Activated CD8-positive, alpha-beta memory T cell treated with anti-CD3 and anti-CD28 coated beads for 1 hour (primary cell): Measurements from ENCODE around the gene SCO2.

ENCODE experiments used
- DNase-seq, 2 donors: peaks; one replicate each; pipeline ENCODE4 v3.0.0-alpha.2; 2020; ENCODE audit warnings: low read depth in 1 of 2; ENCODE audit errors: extremely low read depth in 1 of 2

Gene SCO2

DNA sequence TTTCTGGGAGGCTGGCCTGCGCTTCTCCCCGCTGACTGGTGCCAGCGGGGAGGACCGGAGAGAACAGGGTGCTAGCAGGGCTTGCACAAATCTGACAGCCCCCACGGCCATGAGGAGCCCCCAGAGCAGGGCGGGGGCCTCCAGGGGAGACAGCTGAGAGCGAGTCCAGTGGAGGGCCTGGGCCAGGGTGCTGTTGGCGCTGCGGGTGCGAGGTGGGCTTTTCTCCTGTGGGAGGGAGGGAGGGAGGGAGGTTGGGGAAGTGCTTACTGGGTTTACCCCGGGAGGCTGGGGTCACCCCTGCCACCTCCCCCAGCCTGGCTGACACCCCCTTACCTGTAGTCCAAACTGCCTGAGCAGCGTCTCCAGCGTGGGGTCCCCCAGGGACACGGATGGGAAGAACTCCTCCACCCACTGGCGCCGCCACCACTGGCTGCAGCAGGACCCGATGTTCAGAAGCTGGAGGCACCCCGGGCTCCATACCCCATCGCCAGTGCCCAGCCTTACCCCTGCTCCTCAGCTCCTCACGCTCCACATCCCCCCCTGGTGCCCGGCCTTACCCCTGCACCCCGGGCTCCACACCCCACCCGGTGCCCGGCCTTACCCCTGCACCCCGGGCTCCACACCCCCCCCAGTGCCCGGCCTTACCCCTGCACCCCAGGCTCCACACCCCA, 21.8 kb downstream of the SCO2 start:
- DNase-seq: no peak

- DNase-seq: no peak
Measured at GRCh38 chr22:50502628-50503474, 22.5 kb downstream of the SCO2 start.

DNA sequence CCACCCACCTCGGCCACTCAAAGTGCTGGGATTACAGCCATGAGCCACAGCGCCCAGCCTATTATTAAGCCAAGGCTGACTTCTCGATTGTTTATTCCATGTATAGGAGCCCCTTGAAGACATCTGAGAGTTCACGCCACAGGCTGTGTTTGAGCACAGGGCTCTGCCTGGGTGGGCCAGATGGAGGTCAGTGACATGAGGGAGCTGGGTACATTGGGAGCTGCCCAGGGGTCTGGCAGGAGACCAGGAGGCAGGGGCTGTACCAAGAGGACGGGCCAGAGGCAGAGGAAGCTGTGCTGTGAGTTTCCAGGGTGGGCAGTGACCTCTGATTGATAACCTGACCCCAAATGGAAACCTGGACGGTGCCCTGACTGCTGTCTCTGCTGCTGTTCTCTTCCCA, 23.3 kb downstream of the SCO2 start:
- DNase-seq: no peak

DNA sequence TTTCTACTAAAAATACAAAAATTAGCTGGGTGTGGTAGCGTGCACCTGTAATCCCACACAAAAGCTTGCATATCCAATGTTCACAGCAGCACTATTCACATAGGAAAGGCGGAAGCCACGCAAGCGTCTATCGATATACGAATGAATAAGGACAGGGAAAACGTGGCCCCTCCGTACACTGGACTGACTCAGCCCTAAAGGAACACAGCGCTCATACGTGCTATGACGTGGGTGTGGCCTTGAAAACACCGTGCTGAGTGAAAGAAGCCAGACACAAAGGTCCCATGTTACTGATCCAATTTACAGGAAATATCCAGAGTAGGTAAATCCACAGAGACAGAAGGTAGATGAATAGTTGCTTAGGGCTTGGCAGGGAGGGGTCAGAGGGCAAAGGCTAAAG, 24.9 kb downstream of the SCO2 start:
- no peak for DNase-seq

DNA sequence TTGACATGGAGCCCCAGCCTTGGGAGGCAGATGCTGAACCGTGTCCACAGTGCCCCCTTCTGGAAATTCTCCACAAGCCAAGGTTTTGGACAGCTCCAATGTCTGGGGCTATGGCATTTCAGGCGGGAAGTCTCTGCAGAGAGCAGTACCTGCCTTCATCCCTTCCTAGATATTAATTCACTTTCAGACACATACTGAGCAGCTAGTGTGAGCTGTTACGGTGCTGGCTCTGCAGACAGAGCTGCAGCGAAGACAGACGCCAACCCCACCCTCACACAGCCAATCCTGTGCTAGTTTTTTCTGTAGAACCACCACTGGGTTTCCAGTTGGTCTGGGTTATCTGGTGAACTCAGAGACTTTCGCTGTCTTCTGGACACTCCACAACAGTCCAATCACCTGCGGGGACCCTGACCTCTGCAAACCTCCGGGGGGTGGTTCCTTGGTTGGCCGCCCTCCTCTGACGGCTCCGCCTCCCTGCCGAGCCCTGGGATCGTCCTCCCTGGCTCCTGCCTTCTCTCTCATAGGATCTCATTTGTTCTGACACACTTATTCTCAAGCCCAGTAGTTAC, 27.0 kb downstream of the SCO2 start:
- peak; percentile 38 to 42 for DNase-seq

- DNase-seq: no peak
Measured at GRCh38 chr22:50497093-50497492, 28.3 kb downstream of the SCO2 start.

- DNase-seq: no peak
Measured at GRCh38 chr22:50490531-50491308, 34.7 kb downstream of the SCO2 start.

GRCh38 chr22:50489363-50490243, 35.8 kb downstream of the SCO2 start:
- no peak for DNase-seq

GRCh38 chr22:50488886-50489285, 36.5 kb downstream of the SCO2 start:
- DNase-seq: no peak

DNA sequence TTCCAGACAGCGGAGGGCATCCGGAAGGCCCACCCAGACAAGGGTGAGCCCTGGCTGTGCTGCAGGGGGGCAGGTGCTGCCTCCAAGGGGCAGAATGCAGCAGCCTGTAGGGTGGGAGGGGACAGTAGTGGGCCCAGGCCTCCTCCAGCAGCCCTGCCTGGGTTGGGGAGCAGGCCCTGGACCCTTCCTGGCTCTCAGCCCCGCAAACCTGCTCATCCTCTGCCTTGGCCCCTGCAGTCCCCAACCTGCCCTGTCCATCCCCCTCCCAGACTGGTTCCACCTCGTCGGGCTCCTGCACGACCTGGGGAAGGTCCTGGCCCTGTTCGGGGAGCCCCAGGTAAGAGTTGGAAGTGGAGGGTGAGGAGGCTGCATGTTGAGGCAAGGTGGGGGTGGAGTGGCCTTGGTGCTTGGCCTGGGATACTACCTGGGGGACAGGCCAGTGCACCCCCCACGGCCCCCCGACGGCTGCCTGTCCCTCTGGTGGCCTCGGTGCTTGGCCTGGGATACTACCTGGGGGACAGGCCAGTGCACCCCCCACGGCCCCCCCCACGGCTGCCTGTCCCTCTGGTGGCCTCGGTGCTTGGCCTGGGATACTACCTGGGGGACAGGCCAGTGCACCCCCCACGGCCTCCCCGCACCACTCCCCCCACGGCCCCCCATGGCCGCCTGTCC, 37.3 kb downstream of the SCO2 start:
- DNase-seq: no peak

- no peak for DNase-seq
Measured at GRCh38 chr22:50487290-50488005, 38.0 kb downstream of the SCO2 start.

DNA sequence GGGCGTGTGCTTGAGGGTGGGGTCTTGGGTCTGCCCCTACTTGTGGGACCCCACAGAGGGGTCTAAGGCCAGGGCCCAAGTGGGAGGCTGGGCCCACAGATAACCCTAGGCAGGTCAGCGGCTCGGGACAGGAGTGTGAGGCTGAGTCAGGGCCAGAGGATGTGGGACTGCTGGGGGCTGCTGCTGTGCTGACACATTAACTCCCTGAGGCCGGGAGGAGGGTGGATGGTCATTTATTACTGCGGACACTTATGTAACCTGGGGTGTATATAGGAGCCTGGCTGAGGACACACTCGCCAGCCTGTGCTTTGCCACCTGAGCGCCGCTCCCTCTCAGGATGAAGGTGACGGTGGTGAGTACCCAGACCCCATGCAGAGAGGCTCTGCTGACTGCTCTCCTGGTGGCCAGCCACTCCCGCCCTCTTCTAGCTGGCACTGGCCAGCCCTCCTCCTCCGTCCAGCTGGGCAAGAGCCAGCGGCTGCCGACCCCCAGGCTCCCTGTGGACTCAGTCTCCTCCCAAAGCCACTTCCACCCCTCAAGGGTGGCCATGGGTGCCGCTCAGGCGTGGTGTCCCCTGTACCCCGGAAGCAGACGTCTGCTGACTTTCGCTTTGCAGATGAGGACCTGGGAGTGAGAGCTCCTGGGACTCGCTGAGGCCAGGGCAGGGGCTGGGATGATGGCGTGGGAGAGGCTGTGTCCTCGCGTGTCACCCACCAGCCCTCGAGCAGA, 38.7 kb downstream of the SCO2 start, which contains the start of gene MIOX:
Gene MIOX (plus strand): TSS at position 299 of the 729 bp plus-strand sequence. CDS start 39 bp downstream, at position 338.
- no peak for DNase-seq

GRCh38 chr22:50485221-50486131, 39.9 kb downstream of the SCO2 start:
- DNase-seq: no peak

DNA sequence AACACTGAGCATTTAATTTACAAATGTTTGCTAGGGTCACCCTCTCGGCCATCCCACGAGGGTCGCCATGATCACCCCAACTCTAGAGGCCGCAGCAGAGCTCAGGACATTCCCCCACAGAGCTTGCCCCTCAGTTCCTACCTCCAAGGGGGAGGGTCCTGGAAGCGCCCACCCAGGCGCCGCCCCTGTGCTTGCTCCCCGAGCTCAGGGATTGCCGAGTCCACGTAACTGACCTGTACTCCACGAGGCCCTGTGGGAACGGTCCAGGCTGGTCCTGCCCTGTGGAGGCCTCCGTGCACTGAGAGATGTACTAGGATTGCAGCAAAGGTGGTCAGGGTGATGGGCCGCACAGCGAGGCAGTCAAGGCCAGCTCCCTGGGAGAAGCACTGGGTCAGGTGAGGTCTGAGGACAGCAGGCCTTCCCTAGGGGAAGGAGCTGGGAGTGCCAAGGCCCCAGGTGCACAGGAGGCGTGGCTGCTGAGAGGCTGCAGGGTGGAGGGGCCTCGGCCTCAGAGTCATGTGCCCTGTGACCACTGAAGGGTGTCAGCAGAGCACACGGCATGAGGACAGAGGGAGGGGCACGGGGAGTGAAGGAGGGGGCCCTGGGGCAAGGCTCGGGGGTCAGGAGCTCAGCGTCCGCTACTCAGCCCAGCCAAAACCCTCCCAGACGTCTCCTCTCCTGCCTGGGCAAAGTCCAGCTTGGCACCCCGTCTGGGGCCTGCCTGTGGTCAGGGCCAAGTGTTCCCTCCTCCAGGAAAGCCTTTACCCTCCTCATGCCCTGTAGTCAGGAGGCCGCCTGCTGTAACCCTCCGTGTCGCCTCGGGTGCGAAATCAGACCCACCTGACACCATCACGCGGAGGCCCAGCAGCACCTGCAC, 41.2 kb downstream of the SCO2 start:
- no peak for DNase-seq

- DNase-seq: no peak
Measured at GRCh38 chr22:50483556-50483955, 41.8 kb downstream of the SCO2 start.

- no peak for DNase-seq
Measured at GRCh38 chr22:50483106-50483505, 42.3 kb downstream of the SCO2 start.
